Cortex of kidney (tissue), 1 donor: Measurements from ENCODE around the gene LRMDA.

Source experiments
- DNase-seq: peaks from one replicate; lab custom pipeline; 2025; lab: John Stamatoyannopoulos, UW

The LRMDA gene

GRCh38 chr10:75542084-75542483 lies 110.7 kb downstream of the LRMDA start:
- DNase-seq, result no peak

GRCh38 chr10:75542906-75543305 lies 111.5 kb downstream of the LRMDA start:
- no peak for DNase-seq

GRCh38 chr10:75544386-75544785 lies 113.0 kb downstream of the LRMDA start:
- DNase-seq, result no peak

GRCh38 chr10:75544993-75545706 lies 113.7 kb downstream of the LRMDA start:
- no peak for DNase-seq

- DNase-seq, result no peak
These were observed 114.6 kb downstream of the LRMDA start for GRCh38 chr10:75546004-75546403.

- DNase-seq, result no peak
These were observed 116.2 kb downstream of the LRMDA start for GRCh38 chr10:75547391-75548298.

GRCh38 chr10:75548356-75548755 lies 116.9 kb downstream of the LRMDA start:
- no peak for DNase-seq

GRCh38 chr10:75550191-75550590 lies 118.8 kb downstream of the LRMDA start:
- no peak for DNase-seq

- DNase-seq, result no peak
These were observed 120.7 kb downstream of the LRMDA start for GRCh38 chr10:75552171-75552570.

GRCh38 chr10:75553550-75553949 lies 122.1 kb downstream of the LRMDA start:
- DNase-seq, result no peak

GRCh38 chr10:75555323-75555722 lies 123.9 kb downstream of the LRMDA start:
- no peak for DNase-seq

GRCh38 chr10:75556320-75556719 lies 124.9 kb downstream of the LRMDA start:
- no peak for DNase-seq

- DNase-seq, result no peak
These were observed 134.1 kb downstream of the LRMDA start for GRCh38 chr10:75565286-75566251.

GRCh38 chr10:75568450-75569130 lies 137.2 kb downstream of the LRMDA start:
- DNase-seq, result no peak

GRCh38 chr10:75569506-75569905 lies 138.1 kb downstream of the LRMDA start:
- DNase-seq, result no peak

GRCh38 chr10:75572478-75572877 lies 141.1 kb downstream of the LRMDA start:
- DNase-seq, result no peak

GRCh38 chr10:75575940-75576339 lies 144.5 kb downstream of the LRMDA start:
- no peak for DNase-seq

- DNase-seq, result no peak
These were observed 150.7 kb downstream of the LRMDA start for GRCh38 chr10:75582102-75582501.

- DNase-seq, result no peak
These were observed 153.9 kb downstream of the LRMDA start for GRCh38 chr10:75585294-75585693.

- no peak for DNase-seq
These were observed 155.4 kb downstream of the LRMDA start for GRCh38 chr10:75586814-75587213.

GRCh38 chr10:75588031-75588430 lies 156.6 kb downstream of the LRMDA start:
- DNase-seq, result no peak
